HPDE6-E6E7 (cell line): ENCODE results near the gene HCN1.
"Not testable (repeated sequence)": the region's sequence is repeated elsewhere in the genome, so short reads cannot be mapped to it uniquely, and the experiment has no call there.

ENCODE experiments used
- DNase-seq: peaks from one replicate; pipeline ENCODE4 v3.0.0; 2011; ENCODE audit warnings: missing footprints; ENCODE audit errors: extremely low spot score

The HCN1 gene

GRCh38 chr5:45417285-45417998 lies 278.7 kb downstream of the HCN1 start:
- DNase-seq: no peak

- no peak for DNase-seq
Measured at GRCh38 chr5:45414620-45415573, 281.3 kb downstream of the HCN1 start.

DNA sequence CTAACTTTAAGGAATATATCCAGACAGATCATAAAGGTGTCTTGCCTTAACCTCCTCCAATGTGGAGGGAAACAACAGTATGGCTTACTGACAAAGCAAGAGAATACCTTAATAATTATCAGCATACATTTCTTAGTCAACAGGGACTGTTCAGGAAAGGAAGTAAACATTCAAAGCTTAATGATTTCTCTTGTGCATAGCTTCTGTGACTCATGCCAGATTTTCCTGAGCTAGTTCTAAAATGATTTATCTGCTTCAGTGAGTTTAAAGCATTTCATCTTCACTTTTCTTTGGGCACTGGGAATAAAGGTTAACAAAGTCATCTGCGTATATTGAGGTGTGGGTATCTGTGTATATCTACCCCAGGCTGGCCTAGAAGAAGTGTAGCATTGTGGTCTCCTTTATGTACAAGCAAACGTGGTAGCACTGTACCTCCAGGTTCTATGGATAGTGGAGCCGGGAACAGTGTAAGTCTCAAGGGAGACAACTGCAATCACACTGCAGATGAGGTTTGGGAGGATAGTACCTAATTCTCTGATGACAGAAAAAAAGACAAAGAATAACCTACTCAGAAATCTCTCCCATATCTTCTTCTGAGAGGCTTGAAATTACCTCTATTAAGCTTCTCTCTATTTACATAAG lies 284.1 kb downstream of the HCN1 start:
- DNase-seq: no peak

- DNase-seq: no peak
Measured at GRCh38 chr5:45410304-45410995, 285.7 kb downstream of the HCN1 start.

- DNase-seq: no peak
Measured at GRCh38 chr5:45408067-45408466, 288.1 kb downstream of the HCN1 start.

DNA sequence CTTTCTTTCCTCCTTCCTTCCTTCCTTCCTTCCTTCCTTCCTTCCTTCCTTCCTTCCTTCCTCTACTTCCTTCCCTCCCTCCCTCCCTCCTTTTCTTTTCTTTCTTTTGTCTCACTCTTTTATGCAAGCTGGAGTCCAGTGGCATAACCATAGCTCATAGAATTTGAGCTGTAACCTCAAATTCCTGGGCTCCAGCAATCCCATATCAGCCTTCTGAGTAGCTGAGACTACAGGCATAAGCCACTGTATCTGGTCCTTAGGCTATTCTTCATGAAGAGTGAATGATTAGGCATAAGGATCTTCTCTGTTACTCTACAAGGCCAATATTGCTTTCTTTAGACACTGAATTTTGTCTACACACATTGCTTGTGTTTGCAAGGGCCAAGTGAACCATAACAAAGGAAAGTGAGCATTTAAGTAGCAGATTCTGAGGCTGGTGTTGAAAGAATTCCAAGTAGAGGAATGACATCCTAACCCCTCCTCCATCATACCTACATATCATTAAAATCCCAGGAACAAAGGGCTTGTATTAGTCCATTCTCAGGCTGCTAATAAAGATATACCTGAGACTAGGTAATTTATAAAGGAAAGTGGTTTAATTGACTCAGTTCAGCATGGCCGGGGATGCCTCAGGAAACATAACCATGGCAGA lies 293.2 kb downstream of the HCN1 start:
- DNase-seq: no peak

DNA sequence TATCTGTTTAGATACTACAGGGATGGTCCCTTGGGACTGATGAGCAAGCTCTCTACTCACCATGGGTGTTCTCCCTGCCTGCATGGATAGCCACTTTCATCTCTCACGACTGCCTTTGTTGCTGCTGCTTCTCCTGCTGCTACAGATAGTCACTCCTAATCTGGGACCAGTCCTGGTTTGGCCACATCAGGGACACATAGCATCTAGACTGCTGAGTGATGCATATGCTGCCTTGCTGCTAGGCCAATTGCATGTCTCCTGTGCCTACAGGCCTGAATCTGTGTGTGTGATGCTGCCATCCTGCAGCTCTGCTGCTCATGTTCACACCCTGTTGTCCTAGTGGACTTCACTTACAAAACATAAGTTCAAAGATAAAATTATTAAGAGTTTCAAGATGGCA lies 297.1 kb downstream of the HCN1 start:
- no peak for DNase-seq

DNA sequence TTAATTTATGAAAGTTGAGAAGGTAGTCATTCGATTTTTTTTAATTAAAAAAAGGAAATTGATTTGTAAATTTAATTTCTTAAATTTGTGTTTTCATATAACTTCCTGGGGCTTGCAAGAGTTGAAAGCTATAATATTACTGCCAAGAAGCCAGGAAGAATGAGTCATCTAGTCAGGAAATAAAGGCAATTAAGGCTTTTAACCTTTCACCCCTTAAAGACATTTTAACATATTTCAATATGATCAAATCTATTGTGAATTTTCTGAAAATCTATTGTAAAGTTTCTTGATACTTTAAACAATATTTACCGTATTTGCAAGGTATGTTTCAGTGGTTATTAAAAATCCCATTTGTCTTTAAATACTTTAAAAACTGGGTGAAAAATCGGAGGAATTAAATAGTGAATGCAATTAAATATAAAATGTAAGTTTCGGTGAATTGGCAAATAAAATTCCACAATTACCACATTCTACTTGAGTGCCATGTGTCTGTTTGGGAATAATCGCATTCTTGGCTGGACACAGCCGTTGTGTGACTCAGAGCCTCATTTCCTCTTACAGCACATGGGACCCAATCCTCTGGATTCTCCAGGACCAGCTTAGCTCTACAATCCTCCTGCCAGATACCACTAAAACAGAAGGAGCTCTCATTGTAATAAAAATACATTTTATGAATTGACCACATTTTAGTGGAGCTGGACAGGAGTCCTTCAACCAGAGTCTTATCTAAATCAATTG lies 310.7 kb downstream of the HCN1 start:
- peak; percentile 29 for DNase-seq

DNA sequence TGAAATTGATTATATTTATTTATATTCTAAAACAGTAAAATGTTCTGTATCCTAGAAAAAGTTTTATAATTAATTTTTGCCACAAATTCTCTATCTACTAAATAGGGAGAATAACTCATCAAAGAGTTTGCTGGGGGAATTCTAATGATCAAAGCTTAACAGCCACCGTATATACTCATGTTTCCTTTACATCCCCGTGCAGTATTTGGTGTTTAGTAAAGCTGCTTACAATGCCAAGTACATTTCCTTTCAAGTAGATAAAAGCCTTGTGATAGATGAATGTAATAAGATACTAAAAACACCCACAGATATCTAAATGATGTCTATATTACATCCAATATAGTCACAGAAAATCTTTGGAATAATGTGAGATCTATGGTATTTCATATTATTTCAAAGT lies 312.2 kb downstream of the HCN1 start:
- no peak for DNase-seq

DNA sequence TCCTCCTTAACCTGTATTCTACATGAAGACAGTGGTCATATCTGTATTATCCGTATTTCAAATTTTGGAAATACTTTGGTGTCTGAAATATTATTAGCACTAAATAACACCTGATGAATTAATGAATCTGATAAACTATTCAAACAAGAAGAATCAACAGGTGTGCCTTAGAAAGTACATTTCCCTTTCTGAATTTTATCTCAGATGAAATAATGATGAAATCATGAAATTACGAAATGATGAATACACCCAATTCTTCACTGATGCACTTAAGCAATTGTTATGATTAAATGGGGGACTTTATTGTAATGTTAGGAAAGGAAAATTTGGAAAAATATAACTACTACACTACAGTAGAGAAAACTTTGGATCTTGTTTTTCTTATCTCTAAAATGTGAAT lies 313.6 kb downstream of the HCN1 start:
- DNase-seq: no peak

DNA sequence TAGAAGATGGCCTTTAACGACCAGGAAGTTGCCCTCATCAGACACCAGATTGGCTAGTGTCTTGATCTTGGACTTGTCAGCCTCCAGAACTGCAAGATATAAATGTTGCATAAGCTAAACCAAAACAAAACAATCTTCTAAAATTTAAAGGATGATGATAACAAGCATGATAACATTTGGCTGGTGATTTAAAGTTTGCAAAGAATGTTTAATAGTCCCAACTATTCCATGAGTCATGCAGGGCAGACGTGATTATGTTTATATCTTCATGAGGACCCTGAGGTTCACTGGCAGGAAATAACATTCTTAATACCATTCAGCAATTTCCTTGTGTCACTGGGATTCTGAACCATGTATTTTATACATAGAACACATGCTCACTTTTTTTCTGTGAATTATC lies 319.8 kb downstream of the HCN1 start:
- no peak for DNase-seq

GRCh38 chr5:45372629-45373028 lies 323.6 kb downstream of the HCN1 start:
- DNase-seq: no peak

GRCh38 chr5:45371423-45371822 lies 324.8 kb downstream of the HCN1 start:
- not testable (repeated sequence) for DNase-seq

- no peak for DNase-seq
Measured at GRCh38 chr5:45355189-45355992, 340.8 kb downstream of the HCN1 start.

DNA sequence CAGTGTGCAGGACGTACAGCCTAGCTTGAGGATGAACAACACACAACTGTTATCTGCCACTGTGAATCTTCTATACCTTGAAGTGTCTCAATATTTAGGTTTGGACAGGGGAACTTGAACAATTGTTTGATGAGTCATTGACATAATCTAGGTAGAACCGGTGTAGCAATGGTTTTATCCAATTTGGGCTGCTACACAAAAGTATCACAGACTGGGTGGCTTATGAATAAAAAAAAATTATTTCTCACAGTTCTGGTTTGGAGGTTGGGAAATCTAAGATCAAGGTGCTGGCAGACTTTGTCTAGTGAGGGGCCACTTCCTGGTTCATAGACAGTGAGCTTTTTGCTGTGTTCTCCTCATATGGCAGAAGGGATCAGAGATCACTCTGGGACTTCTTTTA lies 359.7 kb downstream of the HCN1 start:
- no peak for DNase-seq

DNA sequence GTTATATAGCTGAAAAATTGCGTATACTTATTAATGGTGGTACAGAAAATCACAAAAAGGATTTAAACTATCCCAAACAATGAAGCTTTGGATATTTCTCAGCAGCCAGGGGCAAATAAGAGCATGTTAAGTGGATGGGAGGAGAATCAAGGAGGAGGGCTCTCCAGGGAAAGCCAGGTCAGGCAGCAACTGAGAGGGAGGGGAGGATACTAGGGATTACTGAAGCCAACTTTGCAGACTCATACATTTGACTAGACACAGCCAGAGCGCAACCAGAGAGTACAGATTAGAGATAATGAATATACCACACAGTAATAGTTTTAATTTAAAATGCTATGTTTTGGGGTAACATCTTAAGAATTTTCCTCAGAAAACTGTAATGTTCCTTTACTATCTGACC lies 360.2 kb downstream of the HCN1 start:
- DNase-seq: no peak

DNA sequence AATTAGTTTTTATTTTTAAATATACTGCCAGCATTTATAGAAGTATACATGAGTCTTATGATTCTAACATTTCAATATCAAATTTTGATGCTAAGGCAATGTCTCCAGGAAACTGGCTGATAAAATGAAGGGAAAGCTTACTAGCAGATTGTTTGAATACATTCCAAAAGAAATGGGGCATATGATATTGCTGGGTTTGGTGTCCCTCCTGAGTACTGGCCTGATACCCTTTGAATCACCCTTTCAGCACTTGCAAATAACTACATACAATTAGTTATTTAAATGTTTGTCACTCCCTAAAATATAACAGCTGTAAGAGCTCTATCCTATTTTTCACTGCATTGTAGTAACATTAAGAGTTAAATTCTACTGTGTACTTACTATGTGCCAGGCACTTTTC lies 360.8 kb downstream of the HCN1 start:
- DNase-seq: no peak

GRCh38 chr5:45334939-45335338 lies 361.2 kb downstream of the HCN1 start:
- DNase-seq: no peak

DNA sequence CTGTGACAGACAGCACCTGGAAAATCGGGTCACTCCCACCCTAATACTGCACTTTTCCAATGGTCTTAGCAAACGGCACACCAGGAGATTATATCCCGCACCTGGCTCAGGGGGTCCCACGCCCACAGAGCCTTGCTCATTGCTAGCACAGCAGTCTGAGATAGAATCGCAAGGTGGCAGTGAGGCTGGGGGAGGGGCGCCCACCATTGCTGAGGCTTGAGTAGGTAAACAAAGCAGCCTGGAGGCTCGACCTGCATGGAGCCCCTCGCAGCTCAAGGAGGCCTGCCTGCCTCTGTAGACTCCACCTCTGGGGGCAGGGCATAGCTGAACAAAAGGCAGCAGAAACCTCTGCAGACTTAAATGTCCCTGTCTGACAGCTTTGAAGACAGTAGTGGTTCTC lies 383.6 kb downstream of the HCN1 start:
- DNase-seq: not testable (repeated sequence)

DNA sequence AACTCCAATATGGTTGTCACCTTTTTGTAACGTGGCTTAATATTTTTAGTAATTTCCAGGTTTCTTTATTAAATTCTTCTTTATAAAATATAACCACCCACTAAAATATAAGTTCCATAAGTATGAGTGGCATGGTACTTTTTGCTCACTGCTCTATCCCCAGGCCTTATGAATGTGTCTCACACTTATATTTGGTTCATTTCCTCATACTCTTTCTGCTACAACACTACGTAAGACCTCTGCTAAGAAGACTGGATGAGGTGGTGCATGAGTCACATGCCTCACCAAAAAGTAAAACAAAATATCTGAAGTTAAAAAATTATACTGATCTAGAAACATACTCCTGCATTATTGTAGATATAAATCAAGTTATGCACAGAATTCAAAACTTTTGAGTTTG lies 400.9 kb downstream of the HCN1 start:
- DNase-seq: peak; percentile 2
